ENCODE data around the gene TXNRD1.
A peak's percentile ranks its signal among the peaks of the same experiment; 100 is the strongest.
"Not testable (repeated sequence)": the region's sequence is repeated elsewhere in the genome, so short reads cannot be mapped to it uniquely, and the experiment has no call there.

The TXNRD1 gene

DNA sequence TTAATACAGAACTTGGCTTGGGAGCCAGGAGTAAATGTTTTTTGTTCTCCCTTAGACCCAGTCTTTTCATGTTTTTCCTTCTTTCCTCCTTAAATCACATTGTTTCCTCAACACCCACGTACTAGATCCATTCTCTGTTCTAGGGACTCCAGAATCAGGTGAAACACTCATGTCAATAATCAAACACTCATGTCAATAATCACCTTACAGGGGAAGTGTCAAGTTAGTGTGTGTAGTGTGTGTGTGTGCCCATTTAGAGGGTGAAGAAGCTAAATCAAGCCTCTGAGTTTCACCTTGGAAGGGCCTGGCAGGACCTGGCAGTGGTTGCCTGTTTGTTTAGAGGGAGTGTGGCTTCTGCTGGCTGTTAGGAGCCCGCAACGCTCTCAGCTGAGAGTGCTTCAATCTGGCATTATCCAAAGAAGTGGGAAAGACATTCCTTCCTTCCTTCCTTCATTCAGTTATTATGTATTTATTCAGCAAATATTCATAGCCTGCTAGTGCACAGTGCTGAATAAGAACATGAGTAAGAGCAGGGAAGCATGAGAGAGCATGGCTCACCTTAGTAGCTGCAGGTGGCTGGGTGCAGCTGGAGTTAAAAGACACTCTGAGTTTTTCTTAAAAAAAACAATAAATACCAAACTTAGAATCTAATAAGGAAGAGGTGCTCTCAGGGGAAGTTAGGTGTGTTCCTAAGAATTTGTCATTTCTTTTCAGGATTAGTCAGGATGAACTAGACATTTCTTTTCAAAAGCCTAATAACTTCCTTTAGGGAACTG, 70.3 kb downstream of the TXNRD1 start:
- peak; percentile 20 for DNase-seq

DNA sequence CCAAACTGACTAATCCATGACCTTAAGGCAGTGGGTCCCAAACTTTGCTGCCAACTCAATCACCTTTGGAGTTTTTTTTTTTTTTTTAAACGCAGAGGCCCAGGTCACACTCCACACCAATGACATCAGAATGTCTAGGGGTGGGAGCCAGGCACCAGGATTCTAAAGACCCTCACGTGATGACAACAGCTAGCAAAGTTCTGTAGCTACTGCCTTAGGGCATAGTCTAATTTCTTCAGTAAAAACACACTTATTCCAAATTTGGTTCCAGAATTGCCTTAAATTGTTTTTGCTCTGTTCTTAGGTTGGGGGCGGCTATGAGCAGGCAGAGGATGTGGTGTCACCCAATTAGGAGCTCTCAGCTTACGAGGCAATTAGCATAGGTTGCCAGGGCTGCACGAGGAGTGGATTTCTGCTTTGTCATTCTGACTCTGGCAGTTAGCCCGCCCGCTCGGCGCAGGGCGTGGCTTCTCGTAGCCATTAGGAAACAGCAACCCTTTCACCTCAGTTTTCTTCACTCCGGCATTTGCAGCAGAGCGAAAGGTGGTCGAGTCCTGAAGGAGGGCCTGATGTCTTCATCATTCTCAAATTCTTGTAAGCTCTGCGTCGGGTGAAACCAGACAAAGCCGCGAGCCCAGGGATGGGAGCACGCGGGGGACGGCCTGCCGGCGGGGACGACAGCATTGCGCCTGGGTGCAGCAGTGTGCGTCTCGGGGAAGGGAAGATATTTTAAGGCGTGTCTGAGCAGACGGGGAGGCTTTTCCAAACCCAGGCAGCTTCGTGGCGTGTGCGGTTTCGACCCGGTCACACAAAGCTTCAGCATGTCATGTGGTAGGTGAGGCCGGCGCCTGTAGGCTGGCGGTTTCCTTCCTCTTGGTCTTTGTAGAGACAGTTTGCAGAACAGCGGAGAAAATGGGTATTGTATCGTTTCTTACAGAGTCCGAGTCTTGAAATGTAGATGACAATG, 71.2 kb downstream of the TXNRD1 start:
- DNase-seq = peak; percentile 92

DNA sequence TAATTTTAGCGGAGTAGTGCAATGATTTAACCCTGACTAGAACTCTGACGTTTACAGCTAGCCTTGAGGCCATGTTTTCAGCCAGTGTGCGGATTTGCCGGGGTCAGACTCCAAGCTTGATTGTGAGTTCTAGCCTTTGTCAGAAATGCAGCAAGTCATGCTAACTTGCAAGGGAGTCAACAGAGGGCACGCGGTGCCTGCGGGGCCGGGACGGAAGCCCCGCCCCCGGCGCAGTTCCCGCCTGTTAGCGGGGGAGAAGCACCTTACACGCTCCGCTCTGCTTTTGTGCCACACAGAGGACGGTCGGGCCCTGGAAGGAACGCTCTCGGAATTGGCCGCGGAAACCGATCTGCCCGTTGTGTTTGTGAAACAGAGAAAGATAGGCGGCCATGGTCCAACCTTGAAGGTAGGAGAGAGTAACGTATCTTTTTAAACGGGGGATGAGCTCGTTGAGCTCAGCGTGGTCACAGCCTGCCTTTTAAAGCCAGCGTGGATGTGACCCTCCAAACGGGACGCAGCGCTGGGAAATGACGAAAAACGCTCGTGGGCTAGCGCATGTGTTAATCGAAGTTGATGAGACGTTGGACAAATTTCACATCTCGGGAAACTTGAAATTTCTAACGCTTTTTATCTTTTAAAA, 73.2 kb downstream of the TXNRD1 start:
- peak; percentile 85 for DNase-seq

DNA sequence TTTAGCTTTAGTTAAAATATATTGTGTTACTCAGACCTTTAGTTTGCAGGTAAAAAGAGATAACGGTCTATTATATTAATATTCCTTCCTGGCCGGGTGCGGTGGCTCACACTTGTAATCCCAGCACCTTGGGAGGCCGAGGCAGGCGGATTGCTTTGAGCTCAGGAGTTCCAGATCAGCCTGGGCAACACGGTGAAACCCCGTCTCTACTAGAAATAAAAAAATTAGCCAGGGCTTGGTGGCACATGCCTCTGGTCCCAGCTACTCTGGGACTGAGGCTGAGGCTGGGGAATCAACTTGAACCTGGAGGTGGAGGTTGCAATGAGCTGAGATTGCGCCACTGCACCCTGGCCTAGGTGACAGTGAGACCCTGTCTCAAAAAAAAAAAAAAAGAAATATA, 74.7 kb downstream of the TXNRD1 start:
- no peak for DNase-seq

DNA sequence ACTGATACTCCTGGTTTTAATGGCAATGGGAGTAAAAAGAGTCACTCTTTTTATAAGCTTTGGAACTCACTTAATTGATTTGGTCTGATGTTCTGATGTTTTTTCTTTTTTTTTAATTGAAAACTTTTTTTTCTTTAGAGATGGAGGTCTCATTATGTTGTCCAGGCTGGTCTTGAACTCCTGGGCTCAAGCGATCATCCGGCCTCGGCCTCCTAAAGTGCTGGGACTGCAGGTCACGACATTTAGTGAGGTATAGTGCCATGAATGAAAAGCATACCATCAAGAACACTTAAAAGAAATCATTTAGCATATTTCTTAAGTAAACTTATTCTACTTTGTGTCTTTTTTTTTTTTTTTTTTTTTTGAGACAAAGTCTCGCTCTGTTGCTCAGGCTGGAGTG, 75.3 kb downstream of the TXNRD1 start:
- DNase-seq = no peak

DNA sequence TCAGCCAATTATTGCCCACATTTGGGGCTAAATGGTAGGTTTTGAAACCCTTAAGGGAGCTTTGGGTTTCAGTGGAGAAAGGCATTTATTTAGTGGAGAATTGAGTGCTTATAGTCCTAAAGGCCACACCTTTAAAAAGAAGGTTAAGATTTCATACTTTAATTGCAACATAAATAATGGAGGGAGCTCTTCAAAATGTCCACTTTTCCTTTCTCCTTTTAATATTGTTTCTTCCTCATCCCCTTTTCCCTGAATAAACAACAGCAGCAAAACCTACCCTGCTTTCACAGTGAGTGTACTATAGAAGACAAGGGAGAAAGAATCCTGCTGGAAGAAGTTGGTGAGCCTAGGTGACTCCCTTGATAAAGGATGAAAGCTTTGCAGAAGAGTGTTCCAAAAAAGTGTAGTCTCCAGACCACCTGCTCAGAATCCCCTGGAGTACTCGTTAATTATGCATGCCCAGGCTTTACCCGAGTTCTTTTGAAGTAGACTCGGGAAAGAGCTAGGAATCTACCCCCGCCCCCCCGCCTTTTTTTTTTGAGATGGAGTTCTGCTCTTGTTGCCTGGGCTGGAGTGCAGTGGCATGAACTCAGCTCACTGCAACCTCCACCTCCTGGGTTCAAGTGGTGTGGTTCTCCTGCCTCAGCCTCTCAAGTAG, 76.4 kb downstream of the TXNRD1 start:
- DNase-seq = no peak

DNA sequence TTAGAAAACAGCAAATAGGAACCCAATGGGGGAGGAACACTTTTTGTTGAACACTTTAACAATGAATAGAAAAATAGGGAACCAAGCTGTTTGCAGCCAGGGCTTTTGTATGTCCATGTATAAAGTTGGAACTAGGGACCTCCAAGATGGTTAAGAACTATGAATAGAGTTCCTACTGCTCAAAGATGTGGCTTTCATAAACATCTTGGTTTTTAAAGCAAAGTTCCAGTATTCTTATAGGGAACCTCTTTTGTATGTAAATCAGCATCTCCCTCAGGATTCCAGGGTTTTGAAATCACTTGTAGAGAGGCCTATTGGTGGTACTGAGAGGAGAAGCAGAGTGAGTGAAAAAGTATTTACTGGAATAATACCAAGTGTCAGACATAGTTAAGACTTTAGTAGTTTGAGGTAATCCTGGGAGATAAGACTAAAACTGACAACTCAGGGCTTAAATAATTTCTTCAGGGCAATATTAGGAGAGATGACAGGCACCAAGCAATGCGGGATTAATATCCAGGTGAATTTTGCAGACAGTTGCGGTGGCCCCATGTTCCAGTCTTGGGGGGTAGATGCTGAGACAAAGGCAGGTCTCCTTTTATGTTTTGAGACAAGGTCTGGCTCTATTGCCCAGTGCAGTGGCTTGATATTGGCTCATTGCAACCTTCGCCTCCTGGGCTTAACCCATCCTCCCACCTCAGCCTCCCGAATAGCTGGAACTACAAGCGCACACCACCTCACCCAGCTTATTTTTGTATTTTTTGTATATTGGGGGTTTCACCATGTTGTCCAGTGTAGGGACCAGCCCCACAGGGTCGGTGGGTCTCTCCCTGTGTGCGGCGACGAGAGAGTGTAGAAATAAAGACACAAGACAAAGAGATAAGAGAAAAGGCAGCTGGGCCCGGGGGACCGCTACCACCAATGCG, 77.6 kb downstream of the TXNRD1 start:
- DNase-seq = no peak

DNA sequence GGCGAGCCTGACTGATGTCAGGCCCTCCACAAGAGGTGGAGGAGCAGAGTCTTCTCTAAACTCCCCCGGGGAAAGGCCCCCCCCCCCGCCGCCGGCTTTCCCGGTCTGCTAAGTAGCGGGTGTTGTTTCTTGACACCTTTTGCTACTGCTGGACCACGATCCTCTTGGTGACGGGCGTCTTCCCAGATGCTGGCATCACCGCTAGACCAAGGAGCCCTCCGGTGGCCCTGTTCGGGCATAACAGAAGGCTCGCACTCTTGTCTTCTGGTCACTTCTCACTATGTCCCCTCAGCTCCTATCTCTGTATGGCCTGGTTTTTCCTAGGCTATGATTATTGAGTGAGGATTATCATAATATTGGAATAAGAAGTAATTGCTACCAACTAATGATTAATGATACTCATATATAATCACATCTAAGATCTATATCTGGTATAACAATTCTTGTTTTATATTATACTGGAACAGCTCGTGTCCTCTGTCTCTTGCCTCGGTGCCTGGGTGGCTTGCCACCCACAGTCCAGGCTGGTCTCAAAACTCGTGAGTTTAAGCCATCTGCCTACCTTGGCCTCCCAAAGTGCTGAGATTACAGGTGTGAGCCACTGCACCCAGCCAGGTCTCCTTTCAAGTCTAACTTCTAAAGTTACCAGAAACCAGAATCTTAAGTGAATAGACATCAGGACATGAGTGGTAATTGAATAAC, 78.7 kb downstream of the TXNRD1 start:
- DNase-seq = not testable (repeated sequence)

DNA sequence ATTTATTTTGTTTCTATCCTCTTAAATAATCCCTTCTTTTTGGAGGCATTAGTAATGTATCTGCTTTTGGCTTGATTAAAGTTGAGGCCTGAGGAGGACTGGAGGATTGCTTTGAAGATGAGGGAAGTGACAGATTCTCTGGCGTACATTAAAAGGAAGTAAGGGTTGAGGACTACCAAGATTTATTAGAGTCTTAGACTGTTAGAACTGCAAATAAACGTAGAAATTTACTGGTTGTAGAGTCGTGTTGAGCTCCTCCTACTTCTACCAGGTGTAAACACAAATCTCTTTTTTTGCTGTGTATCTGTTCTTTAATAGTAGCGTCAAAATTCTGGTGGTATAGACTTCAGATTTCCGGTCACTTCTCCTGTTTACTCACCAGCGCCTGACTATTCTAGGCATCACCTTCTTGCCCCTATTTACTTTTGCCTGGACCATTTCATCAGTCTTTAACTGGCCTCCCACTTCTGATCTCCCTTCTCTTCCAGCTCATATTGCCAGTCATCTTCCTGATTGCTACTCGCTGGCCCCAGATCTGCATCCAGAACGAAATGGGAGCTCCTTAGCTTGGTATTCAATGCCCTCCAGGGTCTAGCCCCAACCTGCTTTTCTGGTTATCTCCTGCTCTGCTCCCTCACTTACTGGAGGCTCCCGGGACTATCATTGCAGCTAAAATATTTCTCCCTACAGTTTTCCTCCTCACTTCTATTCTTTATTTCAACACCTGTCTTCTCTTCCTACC, 79.5 kb downstream of the TXNRD1 start:
- DNase-seq = no peak

DNA sequence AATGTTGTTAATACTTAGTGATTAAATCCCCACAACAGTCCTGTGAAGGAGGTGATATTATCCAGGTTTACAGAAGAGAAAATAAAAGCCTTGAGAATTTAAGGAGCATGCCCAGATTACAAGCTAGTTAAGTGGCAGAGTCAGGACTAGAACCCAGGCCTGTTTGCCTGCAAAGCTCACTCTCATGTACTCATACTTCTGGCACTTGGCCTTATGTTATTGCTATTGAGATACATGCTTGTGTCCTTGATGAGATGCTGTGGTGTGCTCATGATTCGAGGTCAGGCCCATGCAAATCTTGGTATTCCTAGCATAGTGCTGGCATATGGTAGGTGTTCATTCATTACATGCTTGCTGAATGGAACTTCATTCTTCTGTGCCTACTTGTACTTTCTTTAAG, 80.4 kb downstream of the TXNRD1 start:
- no peak for DNase-seq

DNA sequence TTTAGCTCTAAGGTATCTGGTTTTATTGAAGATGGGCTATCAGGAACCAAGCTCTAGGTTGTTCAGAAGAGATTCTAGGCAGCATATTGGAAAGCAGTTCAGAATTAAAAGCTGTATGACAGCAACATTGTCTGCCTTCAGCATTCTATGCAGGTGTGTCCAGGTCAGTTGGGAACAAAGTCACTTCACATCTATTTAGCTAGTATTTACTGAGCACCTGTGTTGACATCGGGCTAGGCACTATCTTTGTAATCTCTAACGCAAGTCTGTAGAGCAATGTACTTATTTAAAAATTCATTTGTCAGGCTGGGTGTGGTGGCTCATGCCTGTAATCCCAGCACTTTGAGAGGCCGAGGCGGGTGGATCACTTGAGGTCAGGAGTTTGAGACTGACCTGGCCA, 81.1 kb downstream of the TXNRD1 start:
- no peak for DNase-seq

DNA sequence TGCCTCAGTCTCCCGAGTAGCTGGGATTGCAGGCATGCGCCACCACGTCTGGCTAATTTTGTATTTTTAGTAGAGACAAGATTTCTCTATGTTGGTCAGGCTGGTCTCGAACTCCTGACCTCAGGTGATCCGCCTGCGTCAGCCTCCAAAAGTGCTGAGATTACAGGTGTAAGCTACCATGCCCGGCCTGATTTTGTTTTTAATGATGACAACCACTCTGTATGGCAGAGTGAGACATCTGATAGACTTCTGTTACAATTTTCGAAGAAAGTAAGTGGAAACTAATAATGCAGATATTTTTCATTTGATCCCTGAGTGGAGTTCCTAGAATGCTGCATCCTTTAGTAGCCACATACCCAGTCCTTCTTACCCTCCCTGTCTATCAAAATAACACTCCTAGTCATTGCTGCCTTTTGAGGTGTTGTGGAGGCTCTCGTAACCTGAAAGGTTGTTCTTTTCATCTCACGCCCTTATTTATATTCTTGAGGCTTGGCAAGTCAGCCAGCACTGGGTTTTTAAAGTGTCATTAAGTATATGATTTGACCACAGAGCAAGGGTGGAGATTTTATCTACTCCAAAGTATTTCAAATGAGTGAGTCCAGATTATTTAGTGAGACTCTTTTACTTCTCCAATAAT, 82.0 kb downstream of the TXNRD1 start:
- no peak for DNase-seq

DNA sequence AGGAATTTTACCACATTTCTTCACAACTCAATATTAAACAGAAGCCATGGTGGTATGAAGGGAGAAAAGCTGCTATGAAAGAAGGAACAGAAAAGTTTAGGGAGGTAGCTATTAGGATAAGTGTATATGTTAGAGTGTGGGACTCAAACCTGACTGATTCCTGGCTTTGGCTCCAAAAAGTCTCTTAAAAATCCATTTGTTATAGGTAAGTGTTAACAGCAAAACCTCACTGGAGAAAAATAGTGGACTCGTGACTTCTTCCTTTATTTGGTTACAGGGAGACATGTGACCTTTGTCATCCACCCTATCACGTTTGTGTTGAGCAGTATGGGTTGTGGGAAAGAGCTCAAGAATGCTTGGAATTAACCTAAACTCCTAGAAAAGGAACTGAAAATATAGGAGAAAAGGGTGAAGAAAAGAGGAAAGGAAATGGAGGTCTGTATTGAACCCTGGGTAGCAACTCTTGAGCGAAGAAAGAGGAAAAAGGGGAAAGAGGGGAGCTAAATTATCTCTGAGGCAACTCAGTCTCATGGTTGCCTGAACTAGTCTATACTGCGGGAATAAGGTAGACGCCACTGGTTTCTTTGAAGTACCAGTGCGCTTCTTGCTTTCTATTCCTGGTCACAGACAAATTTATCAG, 84.4 kb downstream of the TXNRD1 start:
- DNase-seq = no peak

DNA sequence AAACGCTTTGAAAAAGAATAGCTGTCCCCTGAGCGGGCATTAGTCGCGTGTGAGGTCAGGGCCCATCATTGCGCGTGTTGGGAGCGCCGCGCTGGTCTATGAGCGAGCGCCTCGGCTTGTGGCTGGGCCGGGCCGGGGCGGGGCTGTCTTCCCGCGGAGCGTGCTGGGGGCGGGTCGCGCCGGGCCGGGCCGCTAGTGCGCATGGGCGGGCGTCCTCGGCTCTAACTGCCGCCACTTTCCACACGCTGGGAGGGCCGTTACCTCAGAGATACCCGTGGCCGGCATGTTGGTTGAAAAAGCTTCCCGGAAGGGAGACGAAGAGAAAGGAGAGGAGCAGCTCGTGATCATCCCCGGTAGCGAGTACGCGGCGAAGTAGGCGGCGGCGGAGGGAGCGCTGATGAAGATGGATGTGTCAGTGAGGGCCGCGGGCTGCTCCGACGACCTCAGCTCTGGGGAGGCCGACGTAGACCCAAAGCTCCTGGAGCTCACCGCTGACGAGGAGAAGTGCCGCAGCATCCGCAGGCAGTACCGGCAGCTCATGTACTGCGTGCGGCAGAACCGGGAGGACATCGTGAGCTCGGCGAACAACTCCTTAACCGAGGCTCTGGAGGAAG, 88.1 kb downstream of the TXNRD1 start, which contains the start of gene EID3:
EID3 (plus strand) TSS at position 202 of the 614 bp plus-strand sequence; CDS start at position 398, 196 bp downstream.
- peak; percentile 88 for DNase-seq

DNA sequence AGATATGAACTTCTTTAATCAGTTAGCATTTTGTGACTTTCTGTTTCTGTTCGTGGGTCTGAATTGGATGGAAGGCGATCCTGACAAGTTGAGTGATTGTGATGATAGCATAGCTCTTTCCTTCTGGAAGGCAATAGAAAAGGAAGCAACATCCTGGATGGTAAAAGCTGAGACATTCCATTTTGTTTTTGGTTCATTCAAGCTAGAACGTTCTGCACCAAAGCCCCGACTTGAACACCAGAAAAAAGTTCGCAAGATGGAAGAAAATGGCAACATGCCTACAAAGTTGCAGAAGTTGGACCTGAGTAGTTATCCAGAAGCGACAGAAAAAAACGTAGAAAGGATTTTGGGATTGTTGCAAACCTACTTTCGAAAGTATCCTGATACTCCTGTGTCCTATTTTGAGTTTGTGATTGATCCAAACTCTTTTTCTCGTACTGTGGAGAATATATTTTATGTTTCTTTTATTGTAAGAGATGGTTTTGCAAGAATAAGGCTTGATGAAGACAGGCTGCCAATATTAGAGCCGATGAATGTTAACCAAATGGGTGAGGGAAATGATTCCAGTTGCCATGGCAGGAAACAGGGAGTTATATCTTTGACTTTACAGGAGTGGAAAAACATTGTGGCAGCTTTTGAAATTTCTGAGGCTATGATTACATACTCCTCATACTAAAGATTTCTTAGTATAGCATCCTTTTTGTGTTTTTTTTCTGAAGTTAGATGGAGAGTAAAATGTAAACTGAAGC, 88.9 kb downstream of the TXNRD1 start:
- DNase-seq = no peak

DNA sequence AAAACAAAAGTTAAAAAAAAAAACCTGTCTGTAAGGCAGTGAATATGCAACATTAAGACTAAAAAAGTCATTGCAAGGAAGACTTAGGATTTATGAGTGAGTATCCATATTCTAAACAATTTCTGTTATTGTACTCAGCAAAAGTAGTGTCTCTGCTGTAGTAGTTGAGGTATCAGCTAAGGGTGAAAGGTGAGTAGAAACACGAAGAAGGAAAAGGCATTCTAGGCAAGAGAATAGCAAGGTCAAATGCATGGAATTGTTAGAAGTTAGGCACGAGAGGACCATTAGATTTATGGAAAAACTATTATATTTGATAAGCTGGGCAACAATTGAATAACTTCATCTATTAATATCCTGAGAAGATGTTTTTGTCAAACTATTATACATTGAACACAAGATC, 89.8 kb downstream of the TXNRD1 start:
- no peak for DNase-seq

DNA sequence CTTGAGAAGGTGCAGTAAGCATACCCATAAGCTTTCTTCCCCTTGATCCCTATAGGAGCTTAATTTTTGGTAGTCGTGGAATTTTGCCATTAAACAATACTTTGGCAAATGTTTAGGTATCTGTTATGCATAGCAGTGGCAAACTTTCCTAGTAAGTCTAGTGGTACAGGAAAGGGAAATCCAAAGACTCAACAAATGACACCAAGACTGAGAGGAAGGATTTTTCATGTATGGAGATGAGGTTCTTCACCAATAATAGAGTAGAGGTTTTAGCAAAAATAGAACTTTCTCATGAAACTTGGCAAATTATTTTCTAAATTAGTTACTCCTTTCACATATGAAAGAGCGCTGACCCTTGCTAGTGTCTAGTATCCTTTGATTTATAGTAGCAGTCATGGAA, 90.8 kb downstream of the TXNRD1 start:
- no peak for DNase-seq

All from stimulated activated CD4-positive, alpha-beta T cell treated with anti-CD3 and anti-CD28 coated beads, Interleukin-4, amount 100 ng/mL, for 24 hours (primary cell).